ENCODE measurements around the gene ARL11. TPM values are rescaled to one million over a fixed set of nuclear protein-coding genes. Genes with fewer than 3 reads are reported as not detected.
"Not testable (repeated sequence)": the region's sequence is repeated elsewhere in the genome, so short reads cannot be mapped to it uniquely, and the experiment has no call there.

ARL11 gene
- total RNA-seq (2014; rRNA removed; shearing (Covaris generic)) = not detected in 2 replicates
- polyA plus RNA-seq (2015; cell fraction: cytosol; rRNA removed) = 0.10 TPM in 1 of 2 replicates, not detected in the other
- not detected in 2 replicates for polyA plus RNA-seq (2015; cell fraction: nucleus; rRNA removed)

DNA sequence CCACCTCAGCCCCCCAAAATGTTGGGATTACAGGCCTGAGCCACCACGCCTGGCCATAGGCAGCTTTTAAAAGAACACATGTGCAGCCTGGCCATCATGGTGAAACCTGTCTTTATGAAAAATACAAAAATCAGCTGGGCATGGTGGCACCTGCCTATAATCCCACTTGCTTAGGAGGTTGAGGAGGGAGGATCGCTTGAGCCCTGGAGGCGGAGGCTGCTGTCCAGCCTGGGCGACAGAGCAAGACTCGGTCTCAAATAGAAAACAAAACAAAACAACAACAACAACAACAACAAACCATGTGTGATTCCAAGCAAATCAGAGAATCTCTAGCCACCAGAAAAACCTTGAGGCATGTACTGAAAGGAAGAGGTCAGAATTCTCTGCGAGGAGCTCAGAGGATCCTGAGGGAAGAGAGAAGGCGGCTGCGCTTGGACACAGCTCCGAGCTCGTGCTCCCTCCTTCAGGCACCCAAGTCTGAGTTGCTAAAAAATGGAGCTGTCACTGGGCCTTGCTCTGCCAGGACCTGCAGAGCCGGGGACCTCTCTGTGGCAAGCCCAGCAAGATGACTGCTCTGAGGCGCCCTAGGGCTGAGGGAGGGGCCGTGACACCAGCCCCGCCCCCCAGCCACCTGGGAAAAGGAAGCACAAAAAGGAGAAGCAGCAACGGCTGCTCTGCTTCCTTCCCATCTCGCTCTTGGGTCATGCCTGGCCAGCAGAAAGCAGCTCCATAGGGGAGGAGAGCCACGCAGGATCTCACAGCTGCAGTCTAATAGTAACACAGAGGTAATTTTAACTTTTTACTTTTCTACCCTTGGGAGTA lies at the start of gene ARL11:
Gene ARL11 (plus strand): TSS at position 677 of the 822 bp plus-strand sequence. CDS start 1,941 bp downstream, outside the sequence.
- DNase-seq (ENCODE audit: low read depth) = no peak

DNA sequence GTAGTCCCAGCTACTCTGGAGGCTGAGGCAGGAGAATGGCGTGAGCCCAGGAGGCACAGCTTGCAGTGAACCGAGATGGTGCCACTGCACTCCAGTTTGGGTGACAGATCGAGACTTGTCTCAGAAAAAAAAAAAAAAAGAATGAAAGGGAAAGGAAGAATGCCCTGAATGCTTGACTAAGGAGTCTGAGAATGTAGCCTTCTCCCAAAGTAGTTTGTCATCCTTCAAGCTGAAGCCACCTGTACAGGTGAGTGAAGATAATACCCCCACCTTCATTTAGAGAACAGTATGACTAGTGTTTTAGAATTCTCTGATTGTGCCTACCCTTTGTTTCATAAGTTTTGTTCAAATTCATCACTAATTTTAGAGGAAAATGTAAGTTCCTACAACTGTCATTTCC lies 48.8 kb upstream of the ARL11 start:
- DNase-seq (ENCODE audit: low read depth) = no peak

DNA sequence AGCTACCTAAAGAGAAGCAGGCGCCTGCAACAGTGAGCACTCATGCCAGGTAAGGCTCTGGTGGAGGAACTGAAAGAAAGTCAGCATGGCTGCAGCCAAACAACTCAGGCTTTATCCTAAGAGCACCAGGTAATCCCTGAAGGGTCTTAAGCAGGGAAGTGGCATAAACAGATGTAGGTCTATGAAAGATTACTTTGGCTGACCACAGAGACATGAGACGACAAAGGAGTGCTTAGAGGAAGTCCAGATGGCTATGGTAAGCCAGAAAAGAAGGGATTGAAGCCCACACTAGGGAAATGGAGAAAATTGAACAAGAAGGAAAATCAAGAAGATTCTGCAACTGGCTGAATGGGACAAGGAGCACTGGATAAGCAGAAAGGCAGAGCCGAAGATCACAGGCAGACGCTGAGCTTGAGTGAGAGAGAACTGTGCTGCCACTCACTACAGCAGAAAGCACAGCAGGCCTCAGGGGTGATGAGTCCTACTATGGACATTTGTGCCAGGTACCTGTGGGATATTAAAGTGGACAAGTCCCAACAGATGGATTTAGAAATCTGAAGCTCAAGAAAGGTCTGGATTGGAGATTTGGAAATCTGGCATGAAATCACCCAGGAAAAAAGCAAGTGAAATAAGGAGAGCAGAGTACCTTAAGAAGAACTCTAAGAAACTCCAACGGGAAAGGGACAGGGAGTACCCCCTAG lies 47.2 kb upstream of the ARL11 start:
- DNase-seq (ENCODE audit: low read depth) = no peak

DNA sequence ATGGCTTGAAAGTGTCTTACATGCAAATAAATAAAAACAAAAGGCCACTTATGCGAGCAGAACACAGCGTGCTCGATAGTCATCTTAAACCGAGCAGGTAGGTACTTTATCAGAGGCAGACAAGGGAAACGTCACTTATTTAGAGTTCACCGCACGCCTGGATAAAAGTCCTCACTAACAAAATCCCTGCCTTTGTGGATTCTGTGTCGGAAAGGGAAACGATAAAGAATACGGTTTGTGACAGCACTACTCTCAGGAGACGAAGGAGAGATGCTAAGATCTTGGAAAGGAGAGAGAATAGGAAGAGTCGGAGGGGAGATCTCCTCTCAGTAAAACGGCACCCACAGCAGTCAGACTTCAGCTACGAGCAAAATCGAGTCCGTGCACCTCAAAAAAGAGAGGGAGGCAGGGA lies 43.5 kb upstream of the ARL11 start:
- peak; percentile 20 for DNase-seq (ENCODE audit: low read depth)

DNA sequence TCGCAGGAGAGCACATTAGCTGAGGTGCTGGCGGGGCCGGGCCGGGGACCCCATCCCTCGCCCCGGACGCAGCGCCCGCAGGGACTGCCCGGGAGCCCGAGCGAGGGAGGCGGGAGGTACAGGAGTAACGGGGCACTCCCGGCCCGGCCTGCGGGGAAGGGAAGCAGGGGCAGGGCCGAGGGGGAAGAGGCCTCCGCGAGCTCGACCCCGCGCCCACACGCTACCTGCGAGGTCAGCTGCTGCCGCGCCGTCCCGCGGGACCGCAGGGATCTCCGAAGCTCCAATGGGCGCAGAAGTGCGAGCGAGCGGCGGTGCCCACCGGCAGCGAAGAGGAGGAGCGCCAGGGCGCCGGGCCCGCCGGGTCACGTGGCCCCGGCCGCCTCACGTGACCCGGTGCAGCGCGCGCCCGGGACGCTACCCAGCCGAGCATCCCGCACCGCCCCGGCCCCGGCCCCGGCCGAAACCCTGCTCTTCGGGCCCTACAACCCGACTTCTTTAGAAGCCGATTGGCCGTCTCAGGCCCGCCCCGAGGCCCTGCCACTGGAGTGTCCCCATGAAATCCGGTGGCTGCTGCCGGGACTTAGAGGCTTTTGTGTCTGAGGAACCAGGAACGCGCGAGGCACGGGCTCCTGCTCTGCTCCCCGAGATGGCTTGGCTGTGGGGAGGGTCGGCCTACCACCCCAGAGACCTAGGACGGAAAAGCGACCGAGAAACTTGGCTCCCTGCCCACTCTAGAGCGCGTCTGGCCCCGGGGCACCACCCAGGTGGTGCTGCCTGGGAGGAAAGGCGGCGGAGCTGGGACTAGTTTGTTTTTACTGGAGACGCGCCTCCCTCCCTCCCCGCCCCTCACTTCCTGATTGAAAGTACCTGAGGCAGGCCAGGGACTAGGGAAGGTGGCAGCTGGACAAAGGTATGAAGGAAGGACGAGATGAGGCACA lies 42.8 kb upstream of the ARL11 start, which contains the start of gene RCBTB1:
Gene RCBTB1 (minus strand): TSS at position 339 of the 938 bp plus-strand sequence. CDS start 18,279 bp downstream, outside the sequence.
- DNase-seq (ENCODE audit: low read depth) = peak; percentile 74

DNA sequence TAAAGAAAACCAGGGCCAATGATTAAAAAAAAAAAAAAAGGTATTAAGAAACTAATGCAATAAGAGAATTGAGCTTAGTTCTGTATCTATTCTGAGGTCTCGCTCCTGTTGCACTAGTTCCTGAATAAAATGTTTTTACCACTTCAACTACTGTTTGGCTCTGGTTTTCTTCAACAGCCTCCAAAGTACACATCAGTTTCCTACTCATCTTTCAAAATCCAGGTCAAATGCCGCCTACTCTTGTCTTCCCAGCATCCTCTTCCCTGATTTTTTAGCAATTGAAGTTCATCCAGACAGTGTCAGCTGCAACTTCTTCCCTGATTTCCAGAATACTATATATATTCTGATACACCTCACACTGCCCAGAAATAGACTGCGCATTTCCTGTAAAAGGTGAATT lies 41.6 kb upstream of the ARL11 start:
- no peak for DNase-seq (ENCODE audit: low read depth)

DNA sequence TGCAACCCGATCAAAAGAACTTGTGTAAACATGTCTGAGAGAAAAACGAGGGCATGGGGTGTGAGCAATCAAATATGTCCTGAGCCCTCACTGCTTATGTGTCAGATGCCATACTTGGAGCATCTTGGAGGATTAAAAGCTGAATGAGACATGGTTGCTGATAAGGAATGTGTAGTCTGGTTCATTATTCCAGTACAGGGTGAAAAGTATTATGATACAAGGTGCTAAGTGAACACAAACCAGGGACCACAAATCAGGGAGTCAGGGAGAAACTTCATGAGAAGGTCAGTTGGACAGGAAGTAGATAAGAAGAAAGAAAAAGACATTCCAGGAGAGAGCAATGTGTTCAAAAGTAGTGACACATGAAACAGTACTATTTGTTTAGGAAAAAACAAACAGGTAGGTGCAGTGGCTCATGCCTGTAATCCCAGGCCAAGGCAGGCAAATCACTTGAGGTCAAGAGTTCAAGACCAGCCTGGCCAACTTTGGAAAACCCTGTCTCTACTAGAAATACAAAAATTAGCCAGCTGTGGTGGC lies 40.9 kb upstream of the ARL11 start:
- peak; percentile 25 for DNase-seq (ENCODE audit: low read depth)

DNA sequence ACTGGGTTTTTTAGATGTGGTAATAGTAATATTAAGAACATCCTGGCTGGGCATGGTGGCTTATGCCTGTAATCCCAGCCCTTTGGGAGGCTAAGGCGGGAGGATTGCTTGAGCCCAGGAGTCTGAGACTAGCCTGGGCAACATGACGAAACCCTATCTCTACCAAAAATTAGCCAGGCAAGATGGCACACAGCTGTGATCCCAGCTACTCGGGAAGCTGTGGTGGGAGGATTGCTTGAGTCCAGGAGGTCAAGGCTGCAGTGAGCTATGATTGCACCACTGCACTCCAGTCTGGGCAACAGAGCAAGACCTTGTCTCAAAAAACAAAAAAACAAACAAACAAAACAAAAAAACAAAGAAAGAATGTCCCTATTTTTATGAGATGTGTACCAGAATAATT lies 37.6 kb upstream of the ARL11 start:
- DNase-seq (ENCODE audit: low read depth) = not testable (repeated sequence)

DNA sequence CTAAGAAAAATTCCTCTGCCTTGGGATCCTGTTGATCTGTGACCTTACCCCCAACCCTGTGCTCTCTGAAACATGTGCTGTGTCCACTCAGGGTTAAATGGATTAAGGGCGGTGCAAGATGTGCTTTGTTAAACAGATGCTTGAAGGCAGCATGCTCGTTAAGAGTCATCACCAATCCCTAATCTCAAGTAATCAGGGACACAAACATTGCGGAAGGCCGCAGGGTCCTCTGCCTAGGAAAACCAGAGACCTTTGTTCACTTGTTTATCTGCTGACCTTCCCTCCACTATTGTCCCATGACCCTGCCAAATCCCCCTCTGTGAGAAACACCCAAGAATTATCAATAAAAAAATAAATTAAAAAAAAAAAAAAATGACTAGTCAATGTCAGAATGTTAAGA lies 34.4 kb upstream of the ARL11 start:
- DNase-seq (ENCODE audit: low read depth) = not testable (repeated sequence)

DNA sequence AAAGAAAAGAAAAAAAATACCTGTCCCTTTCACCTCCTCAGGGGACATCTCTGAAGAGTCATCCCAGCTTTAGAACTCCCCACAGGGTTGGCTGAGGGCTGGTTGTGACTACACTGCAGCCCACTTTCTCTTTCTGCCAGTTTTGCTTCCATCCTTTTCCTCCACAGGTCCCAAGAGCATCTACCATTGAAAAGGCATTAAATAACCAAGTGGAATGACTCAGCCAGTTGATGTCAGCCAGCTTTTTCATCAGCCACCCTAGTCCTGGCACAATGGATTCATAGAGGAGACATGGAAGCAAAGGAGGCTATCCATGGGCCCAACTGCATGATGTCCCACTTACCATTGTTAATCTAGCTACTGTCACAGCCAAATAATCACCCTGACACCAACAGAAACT lies 33.7 kb upstream of the ARL11 start:
- no peak for DNase-seq (ENCODE audit: low read depth)

DNA sequence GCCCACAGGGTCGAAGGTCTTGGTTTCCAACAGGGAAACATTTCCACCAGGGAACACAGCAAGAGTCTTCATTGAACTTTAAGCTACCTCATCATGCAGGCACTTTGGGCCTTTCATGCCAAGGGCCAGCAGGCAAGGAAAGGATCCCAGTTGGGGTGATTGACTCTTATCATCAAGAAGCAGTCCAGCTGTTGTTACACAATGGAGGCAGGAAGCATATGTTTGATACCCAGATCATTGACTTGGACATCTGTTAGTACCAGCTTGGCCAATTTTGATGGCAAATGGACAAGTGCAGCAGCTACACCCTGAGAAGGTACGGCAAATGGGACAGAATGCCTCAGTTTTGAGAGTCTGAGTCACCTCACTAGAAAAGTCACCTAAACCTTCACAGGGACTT lies 32.1 kb upstream of the ARL11 start:
- DNase-seq (ENCODE audit: low read depth) = no peak

DNA sequence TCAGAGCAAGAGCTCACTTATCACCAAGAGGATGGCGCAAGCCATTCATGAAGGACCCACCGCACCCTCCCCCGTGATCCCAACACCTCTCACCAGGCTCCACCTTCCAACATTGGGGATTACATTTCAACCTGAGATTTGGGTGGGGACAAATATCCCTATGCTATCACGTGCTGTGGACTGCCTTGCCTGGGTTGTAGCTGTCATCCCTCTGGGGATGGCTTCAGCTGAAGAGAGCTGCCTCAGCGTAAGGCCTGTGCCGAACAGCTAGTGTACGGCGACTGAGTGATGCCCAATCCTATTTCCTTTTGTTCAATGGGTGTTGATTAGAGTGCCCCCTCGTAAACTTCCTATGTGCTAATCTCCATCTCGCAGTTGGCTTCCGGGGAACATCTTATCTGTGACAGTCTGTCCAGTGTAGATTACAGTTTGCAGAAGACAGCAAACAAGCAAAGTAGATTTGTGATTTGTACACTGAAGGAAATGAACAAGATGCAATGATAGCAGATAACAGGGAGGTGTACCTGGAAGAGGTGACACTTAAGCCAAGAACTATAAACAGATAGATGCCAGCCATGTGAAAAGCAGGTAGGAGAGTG lies 31.2 kb upstream of the ARL11 start:
- no peak for DNase-seq (ENCODE audit: low read depth)

DNA sequence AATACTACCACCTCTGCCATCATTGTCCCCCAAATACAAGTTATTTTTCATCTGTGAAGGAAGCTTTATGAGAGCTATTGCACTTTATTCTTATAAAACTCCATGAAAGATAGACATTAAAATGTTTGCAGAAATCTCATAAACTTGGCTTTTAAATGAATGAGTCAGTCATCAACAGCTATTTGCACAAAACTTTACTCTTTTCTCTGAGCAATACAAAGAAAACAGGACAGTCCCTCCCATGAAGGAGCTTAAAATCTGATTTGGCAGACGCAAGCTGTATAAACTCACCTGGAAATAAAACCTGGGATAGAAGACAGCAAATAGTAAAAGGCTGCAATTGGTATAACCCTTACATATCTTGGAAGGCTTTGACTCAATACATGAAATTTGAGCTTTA lies 26.3 kb upstream of the ARL11 start:
- DNase-seq (ENCODE audit: low read depth) = no peak

DNA sequence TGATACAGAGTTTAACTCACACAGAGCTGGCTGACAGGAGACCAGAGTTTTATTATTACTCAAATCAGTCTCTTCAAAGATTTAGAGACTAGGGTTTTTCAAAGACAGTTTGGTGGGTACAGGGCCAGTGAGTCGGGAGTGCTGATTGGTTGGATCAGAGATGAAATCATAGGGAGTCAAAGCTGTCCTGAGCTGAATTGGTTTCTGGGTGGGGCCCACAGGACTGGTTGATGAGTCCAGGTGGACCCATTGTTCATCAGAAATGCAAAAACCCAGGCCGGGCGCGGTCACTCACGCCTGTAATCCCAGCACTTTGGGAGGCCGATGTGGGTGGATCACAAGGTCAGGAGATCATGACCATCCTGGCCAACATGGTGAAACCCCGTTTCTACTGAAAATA lies 25.7 kb upstream of the ARL11 start:
- DNase-seq (ENCODE audit: low read depth) = not testable (repeated sequence)

DNA sequence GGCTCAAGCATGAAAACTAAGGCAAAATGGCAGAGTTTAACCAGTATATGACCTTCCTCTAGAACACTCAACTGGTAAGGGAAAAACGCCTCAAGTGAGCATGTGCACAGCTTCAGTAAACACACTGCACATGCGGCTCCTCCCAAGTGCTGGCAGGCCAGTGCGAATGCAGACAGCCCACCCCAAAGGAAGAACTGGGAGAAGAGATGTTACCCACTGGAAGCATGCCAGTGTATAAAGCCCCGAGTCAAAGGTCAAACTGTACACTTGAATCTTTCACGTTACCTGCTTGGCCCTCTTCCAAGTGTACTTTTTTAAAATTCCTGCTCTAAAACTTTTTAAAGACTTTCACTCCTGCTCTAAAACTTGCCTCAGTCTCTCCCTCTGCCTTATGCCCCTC lies 23.7 kb upstream of the ARL11 start:
- no peak for DNase-seq (ENCODE audit: low read depth)

DNA sequence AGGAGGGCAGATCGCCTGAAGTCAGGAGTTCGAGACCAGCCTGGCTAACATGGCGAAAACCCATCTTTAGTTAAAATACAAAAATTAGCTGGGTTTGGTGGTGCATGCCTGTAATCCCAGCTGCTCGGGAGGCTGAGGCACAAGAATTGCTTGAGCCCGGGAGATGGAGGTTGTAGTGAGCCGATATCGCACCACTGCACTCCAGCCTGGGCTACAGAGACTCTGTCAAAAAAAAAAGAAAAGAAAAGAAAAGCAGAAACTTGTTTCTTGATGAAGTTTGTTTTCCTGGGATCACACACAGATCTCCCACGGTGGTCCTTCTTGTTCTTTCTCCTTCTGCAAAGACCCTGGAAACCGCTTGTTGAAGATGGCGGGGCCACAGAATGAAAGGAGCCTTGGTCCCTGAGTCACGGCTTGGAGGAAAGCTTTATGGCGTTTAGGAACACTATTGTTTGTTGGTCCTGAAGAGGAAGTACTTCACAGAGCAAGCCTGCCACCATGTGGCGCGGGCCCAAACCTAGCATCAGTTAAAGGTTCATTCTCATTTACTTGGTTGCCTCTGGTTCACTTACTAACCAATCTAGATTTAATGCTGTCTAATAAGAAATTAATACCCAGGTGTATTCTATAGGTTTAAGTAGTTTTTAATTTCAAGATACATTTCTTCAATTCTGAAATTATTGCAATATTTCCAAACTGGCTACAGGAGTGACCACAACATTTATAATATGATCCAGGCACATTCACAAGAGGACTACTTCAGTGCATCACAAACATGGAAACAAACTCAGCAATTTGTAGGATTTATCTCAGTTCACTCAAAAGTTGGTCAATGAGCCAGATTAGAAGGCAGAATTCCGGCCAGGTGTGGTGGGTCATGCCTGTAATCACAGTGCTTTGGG lies 21.3 kb upstream of the ARL11 start:
- peak; percentile 82 for DNase-seq (ENCODE audit: low read depth)

DNA sequence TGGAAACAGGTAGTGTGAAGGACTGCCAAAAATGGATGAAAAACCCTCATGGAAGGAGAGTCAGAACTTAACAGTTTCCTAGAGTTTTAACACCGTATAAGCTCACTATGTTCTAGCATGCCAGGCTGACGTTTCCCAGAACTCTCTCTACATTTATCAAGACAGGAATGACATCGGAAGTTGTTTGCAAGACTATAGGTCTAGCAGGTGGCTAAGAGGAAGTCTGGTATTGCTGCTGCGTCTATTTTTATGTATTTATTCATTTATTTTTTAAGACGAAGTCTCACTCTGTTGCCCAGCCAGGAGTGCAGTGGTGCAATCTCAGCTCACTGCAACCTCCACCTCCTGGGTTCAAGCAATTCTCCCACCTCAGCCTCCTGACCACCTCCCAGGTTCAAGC lies 20.5 kb upstream of the ARL11 start:
- no peak for DNase-seq (ENCODE audit: low read depth)

DNA sequence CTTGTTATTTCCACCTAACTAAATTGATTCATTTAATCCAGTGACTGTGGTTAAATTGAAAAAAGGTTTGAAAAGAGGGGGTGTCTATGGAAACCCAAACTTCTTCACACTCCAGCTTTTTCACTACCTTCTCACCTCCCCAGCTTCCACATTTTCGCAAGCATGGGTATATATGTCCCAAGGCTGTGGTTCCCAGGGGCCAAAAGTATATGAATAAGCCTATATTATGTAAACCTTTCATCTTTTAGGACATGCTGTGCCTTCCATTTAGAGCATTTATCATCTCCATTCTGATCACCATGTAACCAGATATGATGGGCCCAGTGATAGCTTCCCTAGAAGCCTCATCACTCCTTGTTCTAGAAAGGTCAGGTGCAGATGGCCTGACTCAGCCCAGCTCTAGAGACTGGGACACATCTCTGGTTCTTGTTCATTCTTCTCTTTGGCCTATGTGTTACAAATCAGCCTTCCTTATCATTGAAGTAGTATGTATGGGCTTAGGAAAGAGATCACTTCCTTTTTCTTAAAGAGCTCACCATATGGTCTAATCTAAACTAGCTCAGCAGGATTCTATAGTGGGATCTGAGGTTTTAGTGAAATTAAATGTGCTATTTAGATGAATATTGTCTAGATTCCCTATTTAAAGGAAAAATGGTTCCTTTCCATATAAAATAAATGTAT lies 19.5 kb upstream of the ARL11 start:
- DNase-seq (ENCODE audit: low read depth) = no peak

DNA sequence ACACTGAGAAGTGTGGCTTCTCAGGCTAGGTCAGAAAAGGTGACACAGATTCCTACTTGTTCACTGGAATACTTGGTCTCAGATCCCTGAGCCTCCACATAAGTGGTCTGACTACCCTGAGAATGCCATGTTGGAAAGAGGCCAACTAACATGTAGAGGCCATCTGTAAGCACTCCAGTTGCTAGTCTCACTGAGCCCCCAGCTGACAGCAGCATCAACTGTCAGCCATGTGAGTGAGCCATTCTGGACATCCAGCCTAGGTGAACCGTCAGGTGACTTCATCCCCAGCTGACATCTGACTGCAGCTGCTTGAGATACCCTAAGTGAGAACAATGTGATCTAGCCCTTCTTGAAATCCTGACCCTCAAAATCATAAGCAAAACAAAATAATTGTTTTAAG lies 18.1 kb upstream of the ARL11 start:
- no peak for DNase-seq (ENCODE audit: low read depth)
